Transverse colon (tissue), 3 donors: ENCODE data around the gene AQP7.

Source experiments
- POLR2A ChIP-seq: fragments of 450-650 bp; IDR thresholded peaks from one replicate; pipeline ENCODE4 v1.6.1; 2016; ENCODE audit warnings: antibody characterized with exemption, mild to moderate bottlenecking, moderate library complexity
- TF ChIP-seq, protein P1 (sequence below), 5 experiments: fragments of 200-600 bp in 3 of 5; fragments of 450-650 bp in 2 of 5; sonication (generic) in 3 of 5; IDR thresholded peaks; 1 replicate in 2 of 5; 2 replicates in 3 of 5; pipeline ENCODE4 v1.5.1; 2016 to 2017; ENCODE audit warnings: antibody characterized with exemption in 5 of 5, inconsistent platforms in 3 of 5, mild to moderate bottlenecking in 2 of 5, moderate library complexity in 1 of 5

DNA sequence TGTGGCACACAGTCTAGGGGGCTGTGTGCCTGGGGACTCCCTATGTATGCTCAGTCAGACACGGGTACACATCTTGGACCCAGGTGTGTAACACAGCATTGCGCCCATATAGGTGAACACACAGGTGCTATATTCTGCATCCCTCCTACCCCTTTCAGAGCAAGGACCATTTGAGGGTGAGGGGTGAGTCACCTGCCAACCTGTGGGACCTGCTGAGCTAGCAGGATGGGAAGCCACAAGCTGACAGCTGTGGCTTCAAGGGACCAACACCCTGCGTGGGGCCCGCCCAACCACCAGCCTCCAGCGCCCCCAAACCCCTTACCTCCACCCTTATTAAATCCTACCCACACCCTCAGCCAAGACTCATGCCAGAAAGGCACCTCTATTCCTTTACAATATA, 14.6 kb upstream of the AQP7 start:
- TF ChIP-seq, protein P1, sequence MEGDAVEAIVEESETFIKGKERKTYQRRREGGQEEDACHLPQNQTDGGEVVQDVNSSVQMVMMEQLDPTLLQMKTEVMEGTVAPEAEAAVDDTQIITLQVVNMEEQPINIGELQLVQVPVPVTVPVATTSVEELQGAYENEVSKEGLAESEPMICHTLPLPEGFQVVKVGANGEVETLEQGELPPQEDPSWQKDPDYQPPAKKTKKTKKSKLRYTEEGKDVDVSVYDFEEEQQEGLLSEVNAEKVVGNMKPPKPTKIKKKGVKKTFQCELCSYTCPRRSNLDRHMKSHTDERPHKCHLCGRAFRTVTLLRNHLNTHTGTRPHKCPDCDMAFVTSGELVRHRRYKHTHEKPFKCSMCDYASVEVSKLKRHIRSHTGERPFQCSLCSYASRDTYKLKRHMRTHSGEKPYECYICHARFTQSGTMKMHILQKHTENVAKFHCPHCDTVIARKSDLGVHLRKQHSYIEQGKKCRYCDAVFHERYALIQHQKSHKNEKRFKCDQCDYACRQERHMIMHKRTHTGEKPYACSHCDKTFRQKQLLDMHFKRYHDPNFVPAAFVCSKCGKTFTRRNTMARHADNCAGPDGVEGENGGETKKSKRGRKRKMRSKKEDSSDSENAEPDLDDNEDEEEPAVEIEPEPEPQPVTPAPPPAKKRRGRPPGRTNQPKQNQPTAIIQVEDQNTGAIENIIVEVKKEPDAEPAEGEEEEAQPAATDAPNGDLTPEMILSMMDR (IDR thresholded peaks at IDR 0.05): no peak
- TF ChIP-seq POLR2A: no peak
